Left lobe of liver (tissue), 2 donors: Measurements from ENCODE around the gene LTBR. TPM values are rescaled to one million over a fixed set of nuclear protein-coding genes. Genes with fewer than 3 reads are reported as not detected.
A peak's percentile ranks its signal among the peaks of the same experiment; 100 is the strongest.

Experiments
- ATAC-seq: fragments of 200-7000 bp; cut with Tn5 transposase; one replicate; pipeline ENCODE4 v1.9.1; 2020; ENCODE audit warnings: mild to moderate bottlenecking, moderate library complexity
- DNase-seq: peaks from one replicate; pipeline ENCODE4 v3.0.0-alpha.2; 2020; ENCODE audit warnings: low spot score
- total RNA-seq: library from RNA; stranded (reverse); gene quantifications from one replicate; pipeline ENCODE4 v1.2.1, GENCODE V29; 2021
- donor health status: DM: no; HTN: no; CAD: no; lungs with moderate emphysema.
- donor health status: DM: no; HTN: yes; CAD: no.

LTBR gene
- total RNA-seq, 1 donor from 2014 or later = 106 TPM

DNA sequence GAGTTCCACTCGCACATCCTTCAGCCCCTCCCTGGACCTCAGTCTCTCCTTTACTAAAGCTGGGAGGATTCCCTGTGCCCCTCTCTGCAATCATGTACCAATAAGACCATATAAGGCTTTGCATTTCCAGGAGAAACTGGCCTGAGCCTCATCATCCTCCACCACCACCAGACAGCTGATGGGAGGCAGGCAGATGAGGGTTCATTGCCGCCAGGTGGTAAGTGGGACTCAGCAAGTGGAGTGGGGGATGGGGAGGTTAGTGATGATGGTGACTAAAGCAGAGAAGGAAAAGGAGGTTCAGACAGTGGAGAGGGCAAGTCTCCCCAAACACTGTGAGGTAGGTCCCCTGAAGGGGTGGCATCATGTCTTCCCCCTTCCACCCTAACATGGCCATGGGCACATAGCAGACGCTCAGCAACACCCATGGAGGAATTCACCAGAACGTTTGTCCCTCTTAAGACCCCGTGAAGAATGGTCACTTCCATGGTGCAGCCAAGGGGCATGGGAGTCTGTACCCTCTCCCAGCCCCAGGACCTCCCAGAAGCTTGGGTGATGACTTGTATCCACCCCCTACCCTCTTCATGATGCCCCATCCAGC lies 37.6 kb upstream of the LTBR start:
- DNase-seq = no peak

DNA sequence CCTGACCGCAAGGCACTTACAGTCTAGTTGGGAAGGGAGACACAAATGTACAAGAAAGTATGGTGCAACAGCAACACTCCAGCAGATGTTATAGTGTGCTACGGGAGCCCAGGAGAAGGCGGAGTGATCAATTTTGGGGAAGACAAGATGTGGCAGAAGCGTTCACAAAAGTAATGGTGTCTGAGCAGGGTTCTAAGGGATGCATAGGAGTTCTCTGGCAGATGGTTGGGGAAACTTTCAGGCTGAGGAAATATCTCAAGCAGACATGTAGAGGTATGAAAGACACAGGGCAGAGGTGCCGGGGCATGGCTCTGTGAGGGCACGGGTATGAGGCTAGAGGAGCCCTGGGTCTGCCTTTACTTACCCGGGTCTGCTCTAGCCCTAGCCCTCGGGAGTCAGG lies 37.0 kb upstream of the LTBR start:
- no peak for ATAC-seq
- DNase-seq = no peak

More for the DNA sequence above, 37.6 kb upstream of the LTBR start:
- no peak for ATAC-seq

DNA sequence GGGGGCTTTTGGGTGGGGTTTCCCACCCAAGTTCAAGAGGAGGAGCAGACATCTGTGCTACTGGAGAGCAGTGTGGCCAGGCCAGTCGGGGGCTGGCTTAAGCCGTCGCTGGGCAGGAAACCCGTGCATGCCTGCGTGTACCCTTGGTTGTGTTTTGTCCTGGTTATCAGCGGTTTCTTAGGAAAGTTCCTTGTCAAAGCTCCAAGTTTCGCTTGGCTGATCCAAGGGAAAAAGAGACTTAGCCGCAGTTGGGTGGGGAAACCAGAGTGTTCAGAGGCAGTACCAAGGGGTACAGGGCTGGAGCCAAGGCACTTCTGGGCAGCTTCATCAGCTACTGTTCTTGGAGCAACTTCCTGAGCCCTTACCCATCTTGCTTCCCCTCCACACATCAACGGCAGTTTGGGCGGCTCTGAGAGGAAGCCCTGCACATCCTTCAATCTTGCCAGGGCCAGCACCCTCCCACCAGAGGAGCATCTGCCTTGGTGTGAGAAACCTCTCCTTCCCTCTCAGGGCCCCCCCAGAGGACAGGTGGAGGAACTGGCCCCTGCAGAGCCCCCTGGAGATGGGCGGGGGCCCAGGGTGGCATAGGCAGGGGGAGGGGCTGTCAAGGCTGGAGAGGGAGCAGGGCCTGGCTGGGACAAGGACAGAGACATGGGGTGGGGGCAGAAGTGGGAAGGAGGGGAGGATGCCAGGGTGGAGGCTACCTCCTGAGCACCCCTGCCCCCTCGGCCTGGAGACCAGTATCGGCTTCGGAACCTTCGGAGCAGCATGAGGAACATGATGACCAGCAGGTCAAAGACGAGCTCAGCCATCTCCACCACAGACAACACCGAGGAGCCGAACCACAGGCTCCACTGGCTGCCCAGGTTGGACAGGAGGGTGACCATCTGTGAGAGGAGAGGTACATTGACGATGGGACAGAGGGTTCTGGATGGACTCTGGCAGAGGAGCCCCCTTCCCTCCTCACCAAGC lies 36.3 kb upstream of the LTBR start:
- ATAC-seq = peak; percentile 57
- DNase-seq = no peak

DNA sequence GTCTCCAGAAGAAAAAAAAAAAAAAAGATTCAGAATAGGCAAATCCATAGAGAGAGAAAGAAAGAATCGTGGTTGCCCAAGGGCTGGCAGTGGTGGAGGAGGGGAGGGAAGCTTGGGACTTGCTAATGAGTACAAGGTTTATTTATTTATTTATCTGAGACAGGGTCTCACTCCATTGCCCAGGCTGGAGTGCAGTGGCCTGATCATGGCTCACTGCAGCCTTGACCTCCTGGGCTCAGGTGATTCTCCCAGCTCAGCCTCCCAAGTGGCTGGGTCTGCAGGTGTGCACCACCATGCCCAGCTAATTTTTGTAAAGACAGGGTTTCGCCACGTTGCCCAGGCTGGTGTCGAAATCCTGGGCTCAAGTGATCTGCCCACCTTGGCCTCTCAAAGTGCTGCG lies 32.3 kb upstream of the LTBR start:
- ATAC-seq (no peak), DNase-seq (no peak)

DNA sequence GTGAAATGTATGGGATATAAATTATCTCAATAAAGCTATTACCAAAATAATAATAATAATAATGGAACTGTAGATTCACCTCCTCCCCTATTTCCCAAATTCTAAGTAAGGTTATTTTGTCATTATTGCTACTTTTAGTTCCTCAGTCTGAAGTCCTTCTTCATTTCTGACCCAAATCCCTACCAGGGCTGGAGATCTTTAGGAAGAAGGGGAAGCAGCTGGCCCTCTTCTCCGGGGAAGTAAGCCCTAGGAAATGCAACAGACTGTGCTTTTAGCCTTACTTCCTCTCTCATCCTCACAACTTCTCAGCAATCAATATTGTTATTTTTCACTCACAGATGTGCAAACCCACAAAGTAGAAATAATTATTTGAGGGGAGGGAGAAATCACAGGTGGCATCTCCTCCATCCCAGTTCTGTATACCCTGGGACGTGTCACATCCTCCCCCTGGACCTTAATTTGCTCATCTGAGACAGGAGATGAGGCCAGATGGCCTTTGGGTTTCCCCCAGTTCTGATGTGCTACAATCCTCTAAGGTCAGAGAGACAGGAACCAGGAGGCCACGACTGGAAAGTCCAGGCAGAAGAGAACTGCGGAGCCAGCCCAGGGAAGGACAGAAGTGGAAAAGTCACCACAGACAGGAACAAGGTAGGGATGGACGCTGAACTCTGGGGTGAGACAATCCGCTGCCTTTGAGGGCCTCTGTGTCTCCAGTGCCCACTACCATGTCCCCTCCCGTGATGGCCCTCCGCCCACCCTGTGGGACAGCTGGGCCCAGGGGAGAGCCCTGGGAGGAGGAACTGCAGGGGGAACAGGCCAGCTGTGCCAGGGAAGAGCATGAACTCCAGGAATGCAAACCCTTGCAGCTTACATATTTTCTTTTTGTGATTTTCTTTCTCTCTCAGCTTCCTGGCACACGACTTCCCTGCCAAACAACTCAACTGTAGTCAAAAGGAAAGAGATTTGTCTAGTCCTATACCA lies 31.5 kb upstream of the LTBR start:
- ATAC-seq (peak; percentile 22), DNase-seq (no peak)

DNA sequence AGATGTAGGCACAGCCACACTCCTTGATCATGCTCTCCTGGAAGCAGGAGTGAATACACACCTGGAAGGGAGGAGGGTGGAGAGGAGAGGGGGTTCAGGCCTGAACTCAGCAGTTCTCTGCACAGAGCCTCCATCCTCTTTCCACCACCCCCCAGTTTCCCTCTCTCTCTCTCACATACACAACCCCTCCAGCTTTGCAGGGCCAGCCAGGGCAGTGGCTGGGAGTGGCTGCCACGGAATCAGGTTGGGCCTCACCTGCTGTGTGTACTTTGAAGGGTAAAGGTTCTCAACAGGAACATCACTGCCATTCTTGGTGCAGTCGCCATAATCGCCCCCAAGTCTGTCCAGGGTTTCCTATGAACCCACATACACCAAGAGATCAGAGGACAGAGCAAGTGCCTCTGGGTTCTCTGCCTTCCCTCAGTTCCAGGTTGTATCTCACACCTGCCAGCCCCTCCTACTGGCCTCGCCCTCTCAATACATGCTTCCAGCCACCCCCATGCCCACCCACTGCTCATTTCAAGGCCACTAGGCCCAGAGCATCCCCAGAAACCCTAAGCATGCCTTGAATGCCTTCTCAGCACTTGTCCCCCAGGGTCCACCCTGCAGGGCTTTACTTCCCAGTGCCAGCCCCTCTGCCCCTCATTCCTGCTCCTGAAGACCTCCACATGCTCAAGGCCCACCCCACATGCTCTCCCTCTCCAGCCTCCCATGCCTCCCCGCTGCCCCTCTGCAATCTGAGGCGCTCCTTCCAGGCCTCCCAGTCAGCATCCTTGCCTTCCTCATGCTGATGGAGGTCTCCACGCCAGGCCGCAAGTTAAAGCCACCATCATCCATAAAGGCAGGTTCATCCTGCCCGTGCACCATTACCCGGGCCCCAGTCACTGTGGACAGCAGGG lies 29.2 kb upstream of the LTBR start:
- ATAC-seq (no peak), DNase-seq (no peak)

DNA sequence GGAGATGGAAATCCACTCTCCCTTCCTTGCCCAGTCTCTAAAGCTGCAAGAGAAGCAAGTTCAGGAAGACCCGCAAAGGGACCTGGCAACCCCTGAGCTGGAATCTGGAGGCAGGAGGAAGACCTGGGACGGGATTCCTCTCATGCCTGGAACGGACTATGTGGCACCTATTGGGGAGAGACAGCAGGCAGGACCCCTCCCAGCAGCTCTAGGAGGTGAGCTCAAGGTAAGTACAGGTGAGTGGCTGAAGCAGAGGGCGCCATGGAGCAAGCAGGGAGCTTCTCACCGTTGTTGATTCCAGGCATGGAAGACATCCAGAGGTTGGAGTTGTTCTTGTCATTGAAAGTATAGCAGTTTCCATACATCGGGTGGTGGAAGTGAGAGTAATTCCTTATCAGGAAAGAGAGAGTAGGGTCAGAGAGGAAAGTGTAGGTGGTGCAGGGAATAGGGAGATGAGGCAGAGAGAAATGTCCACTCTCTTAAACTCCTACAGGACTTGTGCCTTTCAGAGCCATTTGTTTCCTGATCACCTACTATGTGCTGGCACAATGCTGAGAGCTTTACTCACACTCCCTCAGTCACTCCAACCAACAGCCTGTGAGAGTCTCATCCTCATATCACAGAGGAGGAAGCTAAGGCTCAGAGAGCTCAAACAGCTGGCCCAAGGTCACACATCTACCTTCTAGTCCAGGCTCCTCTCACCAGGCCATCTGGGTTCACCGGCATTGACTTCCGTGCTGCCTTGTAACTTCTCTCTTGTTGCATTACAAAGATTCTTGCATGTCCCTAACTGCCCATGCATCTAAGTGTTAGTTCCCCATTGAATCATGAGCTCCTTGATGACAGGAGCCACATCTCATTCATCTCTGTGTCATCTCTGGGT lies 28.2 kb upstream of the LTBR start:
- DNase-seq (no peak), ATAC-seq (no peak)

DNA sequence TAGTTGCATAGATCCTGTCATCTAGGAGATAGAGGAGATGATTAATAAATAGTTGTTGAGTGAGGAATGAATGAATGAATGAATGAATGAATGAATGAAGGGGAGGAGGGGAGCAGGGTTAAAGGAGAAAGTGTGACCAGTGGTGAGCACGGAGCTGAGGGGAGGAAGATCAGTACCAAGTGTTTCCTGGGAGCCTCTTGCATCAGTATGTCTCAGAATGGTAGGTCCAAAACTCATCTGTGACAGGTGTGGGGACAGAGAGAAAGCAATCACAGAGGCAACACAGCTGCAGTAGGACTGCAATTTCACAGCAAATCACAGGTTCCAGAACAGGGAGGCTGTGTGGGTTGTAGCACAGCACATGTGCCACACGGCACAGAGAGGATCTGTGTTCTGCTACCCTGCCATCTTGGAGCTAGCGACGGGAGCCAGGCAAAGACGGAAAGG lies 27.6 kb upstream of the LTBR start:
- no peak for ATAC-seq
- DNase-seq = no peak

DNA sequence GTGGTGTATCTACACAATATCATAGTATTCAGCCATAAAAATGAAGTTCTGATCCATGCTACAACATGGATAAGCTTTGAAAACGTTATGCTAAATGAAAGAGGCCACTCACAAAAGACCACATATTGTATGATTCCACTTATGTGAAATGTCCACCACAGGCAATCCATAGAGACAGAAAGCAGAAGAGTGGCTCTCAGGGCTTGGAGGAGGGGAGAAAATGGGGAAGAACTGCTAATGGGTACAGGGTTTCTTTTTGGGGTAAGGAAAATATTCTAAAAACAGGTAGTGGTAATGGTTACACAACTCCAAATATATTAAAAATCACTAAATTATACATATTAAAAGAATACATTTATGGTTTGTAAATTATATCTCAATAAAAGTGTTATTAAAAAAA lies 25.1 kb upstream of the LTBR start:
- DNase-seq = no peak
- ATAC-seq = no peak

DNA sequence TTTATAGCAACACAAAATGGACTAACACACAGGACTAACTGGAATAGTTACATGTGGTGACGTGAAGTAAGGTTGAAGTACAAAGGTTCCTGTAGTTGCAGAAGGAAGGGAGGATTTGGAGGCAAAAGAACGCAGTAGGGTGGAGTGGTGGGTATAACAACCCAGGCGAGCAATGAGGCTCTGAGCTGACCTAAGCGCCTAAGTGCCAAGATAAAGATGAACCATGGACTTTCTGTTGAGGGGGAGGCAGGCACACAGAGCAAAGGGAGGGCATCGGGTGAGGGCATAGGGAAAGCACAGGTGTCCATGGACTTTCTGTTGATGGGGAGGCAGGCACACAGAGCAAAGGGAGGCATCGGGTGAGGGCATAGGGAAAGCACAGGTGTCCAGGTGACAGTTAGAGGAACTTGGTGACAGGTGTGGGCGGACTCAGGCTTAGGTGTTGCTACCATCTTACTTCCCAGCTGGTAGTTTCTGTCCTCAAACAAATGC lies 23.8 kb upstream of the LTBR start:
- DNase-seq = peak; percentile 91
- ATAC-seq = peak; percentile 77

DNA sequence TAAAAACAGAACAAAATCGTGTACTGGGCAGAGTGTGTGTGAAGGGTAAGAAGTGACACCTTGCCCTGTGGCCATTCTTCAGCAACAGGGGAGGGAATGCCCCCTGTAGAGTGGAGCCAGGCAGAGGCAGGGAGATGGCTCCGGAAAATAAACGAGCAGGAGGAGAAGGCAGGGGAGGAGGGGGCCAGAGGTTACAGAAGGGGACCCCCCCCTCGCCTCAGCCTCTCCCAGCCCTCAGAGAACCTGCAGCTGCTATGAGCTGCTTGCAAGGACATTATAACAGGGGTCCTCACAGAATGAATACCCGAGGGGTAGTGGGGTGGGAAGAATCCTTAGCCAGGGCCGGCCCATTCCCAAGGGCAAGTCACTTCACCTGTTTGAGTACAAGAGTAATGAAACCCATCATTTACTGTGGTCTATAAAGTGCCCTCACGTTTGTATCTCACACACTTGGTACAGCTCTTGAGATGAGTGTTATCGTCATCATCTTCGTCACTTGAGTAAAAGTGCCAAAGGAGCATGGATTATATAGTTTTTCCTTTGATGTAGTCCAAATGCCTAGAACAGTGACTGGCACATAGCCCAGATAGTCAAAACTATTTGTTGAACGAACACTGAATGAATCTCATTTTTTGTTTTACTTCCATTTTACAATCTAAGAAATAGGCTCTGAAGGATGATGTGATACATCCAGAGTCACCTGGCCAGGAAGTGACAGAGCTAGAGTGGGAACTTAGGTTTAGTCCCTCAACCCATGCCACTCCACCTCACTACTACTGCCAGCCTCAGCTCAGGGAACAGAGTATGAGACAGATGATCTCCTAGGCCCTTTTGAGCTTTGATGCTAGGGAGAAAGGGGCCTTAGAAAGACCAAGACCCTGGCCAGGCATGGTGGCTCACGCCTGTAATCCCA lies 23.1 kb upstream of the LTBR start:
- DNase-seq (no peak), ATAC-seq (no peak)

DNA sequence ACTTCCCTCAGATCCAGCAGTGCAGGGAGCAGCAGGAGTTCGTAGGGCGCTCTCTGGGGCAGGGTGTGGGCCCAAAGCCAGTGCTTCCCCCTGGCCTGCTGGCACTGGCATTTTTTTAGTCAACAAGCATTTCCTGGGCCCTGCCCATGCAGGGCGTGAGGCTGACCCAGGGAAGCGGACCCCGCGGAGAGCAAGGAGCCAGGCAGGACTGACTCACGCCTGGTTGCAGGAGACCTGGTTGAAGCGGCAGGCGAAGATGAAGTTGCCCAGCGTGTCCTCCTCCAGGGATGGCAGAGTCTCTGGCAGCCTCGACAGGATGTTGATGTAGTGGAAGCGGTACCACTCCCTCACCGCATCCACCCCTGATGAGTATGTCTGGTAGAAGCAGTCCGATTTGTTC lies 22.1 kb upstream of the LTBR start:
- ATAC-seq (peak; percentile 44), DNase-seq (peak; percentile 86)

DNA sequence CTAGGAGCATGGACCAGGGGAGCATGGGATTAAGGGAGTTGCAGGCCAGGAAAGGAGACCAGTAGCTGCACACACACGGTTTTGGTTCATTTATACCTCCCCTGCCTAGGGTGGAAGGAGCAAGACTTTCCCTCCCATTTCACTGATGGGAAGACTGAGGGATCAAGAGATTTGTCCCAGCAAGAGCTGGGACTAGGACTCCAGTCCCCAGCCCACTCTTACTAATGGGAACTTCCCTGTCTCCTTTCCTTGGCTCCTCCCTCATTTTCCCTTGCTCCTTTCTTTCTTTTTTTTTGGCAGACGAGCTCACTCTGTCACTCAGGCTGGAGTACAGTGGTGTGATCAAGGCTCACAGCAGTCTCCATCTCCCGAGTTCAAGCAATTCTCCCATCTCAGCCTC lies 21.6 kb upstream of the LTBR start:
- ATAC-seq (no peak), DNase-seq (no peak)

DNA sequence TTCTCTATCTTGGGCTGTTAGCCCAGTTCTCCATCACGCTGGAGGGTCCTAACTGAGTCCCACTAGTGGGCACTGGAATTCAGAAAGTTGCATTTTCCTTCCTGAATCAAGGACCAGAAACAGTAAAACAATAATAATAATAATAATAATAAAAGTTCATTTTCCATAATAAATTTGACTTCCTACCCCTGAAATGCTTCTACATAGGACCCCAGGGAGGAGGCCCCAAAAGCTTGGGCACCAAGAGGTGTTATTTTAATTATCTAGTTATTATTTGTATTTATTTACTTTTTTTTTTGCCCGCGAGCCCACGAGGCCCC lies 21.0 kb upstream of the LTBR start:
- no peak for ATAC-seq
- no peak for DNase-seq

DNA sequence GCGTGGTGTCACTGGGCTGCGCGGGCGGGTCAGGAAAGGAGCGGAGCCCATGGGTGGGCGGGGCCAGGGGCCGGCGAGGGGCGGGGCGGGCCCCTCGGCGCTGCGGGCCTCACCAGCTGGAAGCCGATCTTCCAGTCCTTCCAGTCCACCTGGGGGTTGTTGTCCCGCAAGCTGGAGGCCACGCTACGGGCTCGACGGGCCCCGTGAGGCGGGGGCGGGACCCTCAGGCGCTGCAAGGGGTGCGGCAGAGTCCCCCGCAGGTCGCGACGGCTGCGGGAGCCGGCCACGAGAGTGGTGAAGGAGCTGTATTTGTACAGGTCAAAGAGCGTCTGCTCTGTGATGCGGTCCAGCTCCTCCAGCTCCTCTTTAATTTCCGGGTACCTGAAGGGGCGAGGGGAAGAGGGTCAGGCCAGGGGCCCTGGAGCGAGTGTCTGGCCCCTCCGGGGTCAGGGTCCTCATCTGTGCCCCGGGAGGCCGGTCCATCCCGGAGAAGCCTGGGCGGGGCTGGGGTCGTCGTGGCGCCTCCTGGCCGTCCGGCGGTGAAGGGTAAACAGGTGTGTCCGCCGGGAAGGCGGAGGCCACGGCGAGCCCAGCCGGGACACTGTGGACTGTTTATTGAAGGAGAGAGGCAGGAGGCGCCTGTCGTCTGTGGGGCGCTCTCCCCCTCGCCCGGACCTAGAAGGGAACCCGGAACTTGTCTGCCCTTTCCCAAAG lies 20.5 kb upstream of the LTBR start:
- ATAC-seq = peak; percentile 73
- DNase-seq = peak; percentile 81

DNA sequence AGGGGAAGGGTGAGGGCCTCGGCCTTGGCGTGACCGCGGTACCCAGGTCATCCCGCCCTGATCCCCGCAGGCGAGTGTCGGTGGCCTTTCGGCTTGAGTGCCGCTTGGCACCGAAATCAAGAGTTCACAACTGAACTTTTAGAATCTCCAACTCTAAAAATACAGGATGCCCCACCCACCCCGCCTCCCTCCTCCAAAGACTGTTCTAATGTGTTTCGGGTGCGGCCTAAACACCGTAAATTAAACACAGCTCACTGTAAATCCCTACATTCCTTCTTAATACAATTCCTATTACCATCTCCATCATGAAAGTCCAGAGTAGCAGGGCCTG lies 20.0 kb upstream of the LTBR start:
- DNase-seq (no peak), ATAC-seq (no peak)
